A673 (cell line): ENCODE data around the gene VSTM2L.

Experiments used
- CTCF ChIP-seq: fragments of 300-800, 200-600 bp; sonication (generic); conservative IDR thresholded peaks from 2 replicates; pipeline ENCODE4 v1.5.1; 2017; ENCODE audit warnings: low read depth, mild to moderate bottlenecking, antibody characterized with exemption, low read length, moderate library complexity, mixed read lengths
- EZH2 ChIP-seq: fragments of 200-600 bp; sonication (generic); IDR thresholded peaks from 2 replicates; pipeline ENCODE4 v1.6.1; 2017; ENCODE audit warnings: borderline replicate concordance, low read depth, mild to moderate bottlenecking, mixed read lengths, antibody characterized with exemption, low read length; ENCODE audit not compliant: poor library complexity, severe bottlenecking

DNA sequence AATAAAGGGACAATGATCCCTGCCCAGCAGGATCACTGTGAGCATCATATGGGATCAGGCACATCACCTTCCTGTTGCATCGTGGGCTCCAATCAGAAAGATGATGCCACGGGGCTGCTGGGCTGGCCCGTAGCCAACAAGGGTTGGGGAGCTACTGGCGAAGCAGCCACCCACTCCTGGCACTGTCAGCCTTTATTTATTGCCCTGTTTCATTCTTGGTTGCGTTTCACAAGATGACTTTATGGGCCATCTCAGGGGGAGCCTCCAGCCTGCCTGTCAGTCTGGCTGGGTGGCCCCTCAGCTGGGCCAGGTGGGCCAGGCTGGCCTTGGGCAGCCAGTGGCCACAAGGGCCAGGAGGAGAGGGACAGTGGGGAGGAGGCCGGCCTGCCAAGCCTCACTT, 17.3 kb downstream of the VSTM2L start:
- TF ChIP-seq CTCF, result no peak
- no peak for TF ChIP-seq EZH2
